DND-41 (cell line): ENCODE measurements around the gene RTN4RL1.

Experiments
- ATAC-seq: fragments of 200-7000 bp; cut with Tn5 transposase; 3 replicates; pipeline ENCODE4 v1.9.1; 2021; ENCODE audit warnings: low read depth; ENCODE audit not compliant: insufficient read depth
- DNase-seq: peaks from one replicate; pipeline ENCODE4 v3.0.0-alpha.2; 2020
- H2AFZ ChIP-seq: 2 replicates; pipeline ENCODE4 v1.6.0; 2012; ENCODE audit warnings: low read depth, low read length
- H3K27ac ChIP-seq: 2 replicates; pipeline ENCODE4 v1.5.1; 2012; ENCODE audit warnings: low read length, inconsistent platforms
- H3K27me3 ChIP-seq: fragments of 200-600 bp; sonication (generic); 2 replicates; pipeline ENCODE4 v1.6.0; 2012; ENCODE audit warnings: low read length, mild to moderate bottlenecking, inconsistent platforms; ENCODE audit not compliant: insufficient read depth, poor library complexity
- H3K36me3 ChIP-seq: 2 replicates; pipeline ENCODE4 v1.5.1; 2012; ENCODE audit warnings: low read length, inconsistent platforms; ENCODE audit not compliant: insufficient read depth
- H3K4me1 ChIP-seq: 2 replicates; pipeline ENCODE4 v1.5.1; 2012; ENCODE audit warnings: mild to moderate bottlenecking, low read length; ENCODE audit not compliant: insufficient read depth
- H3K4me2 ChIP-seq: 2 replicates; pipeline ENCODE4 v1.6.0; 2012; ENCODE audit warnings: mild to moderate bottlenecking, moderate library complexity, low read length, inconsistent platforms; ENCODE audit not compliant: insufficient read depth
- H3K4me3 ChIP-seq, 2 experiments: fragments of 200-600 bp in 1 of 2; shearing (Covaris generic) in 1 of 2; 2 replicates each; pipeline ENCODE4 v1.5.1; 2012 to 2016; ENCODE audit warnings: inconsistent platforms in 2 of 2, low read length in 2 of 2, mild to moderate bottlenecking in 2 of 2, low read depth in 1 of 2, moderate library complexity in 1 of 2
- H3K79me2 ChIP-seq: 2 replicates; pipeline ENCODE4 v1.6.0; 2012; ENCODE audit warnings: low read length, inconsistent platforms; ENCODE audit not compliant: insufficient read depth
- H3K9ac ChIP-seq: 2 replicates; pipeline ENCODE4 v1.6.0; 2012; ENCODE audit warnings: low read depth, mild to moderate bottlenecking, inconsistent platforms, low read length, moderate library complexity
- H3K9me3 ChIP-seq: 2 replicates; pipeline ENCODE4 v1.5.1; 2012; ENCODE audit warnings: low read length, moderate library complexity, mild to moderate bottlenecking, inconsistent platforms; ENCODE audit not compliant: insufficient read depth, severe bottlenecking
- H4K20me1 ChIP-seq: 2 replicates; pipeline ENCODE4 v1.6.0; 2012; ENCODE audit warnings: low read length; ENCODE audit not compliant: insufficient read depth
- EZH2 ChIP-seq: IDR thresholded peaks from 3 replicates; pipeline ENCODE4 v1.6.1; 2012; ENCODE audit warnings: borderline replicate concordance, low read depth, mild to moderate bottlenecking, moderate library complexity, low read length, inconsistent platforms; ENCODE audit not compliant: severe bottlenecking
- TF ChIP-seq, protein P1 (sequence below): IDR thresholded peaks from 2 replicates; pipeline ENCODE4 v1.5.1; 2012; ENCODE audit warnings: borderline replicate concordance, low read length, moderate library complexity, mild to moderate bottlenecking; ENCODE audit not compliant: poor library complexity, severe bottlenecking; ENCODE audit errors: extremely low read depth

Gene RTN4RL1

DNA sequence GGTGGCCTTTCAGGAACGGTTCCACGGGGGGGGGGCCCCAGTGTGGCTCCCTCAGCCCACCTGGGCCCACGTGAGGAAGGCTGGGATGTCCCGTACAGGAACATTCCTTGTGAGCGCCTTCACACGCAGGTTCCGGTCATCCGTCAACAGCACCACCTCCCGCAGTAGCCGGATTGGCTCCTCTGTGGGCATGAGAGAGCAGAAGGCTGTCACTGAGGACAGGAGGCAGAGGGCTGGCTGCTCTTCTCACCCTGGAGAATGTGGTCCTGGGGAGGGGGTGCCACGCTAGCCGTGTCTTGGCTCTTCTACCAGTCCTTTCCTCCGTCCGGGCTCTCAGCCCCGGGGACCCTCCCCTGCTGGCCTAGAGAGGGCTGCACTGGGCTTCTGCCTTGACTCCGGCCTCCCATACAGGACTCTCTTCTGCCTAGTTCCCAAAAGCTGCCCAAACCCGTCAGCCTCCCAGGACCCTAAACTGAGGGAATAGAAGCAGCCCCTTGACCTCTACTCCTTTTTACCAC is 36.4 kb upstream of the RTN4RL1 start:
- 0 out of 2 replicates have a peak, but pooled peaks cover 1% of the 10 kb centered on the region for H3K4me1 ChIP-seq
- no peak overlapping the region for H3K27ac ChIP-seq
- H3K4me2 ChIP-seq = no peak overlapping the region
- DNase-seq (no peak), ATAC-seq (no peak)
- no peaks in the 10 kb centered on the region for H3K27me3 ChIP-seq
- H3K79me2 ChIP-seq = no peaks in the 10 kb centered on the region
- TF ChIP-seq EZH2 = no peak
- TF ChIP-seq, protein P1, sequence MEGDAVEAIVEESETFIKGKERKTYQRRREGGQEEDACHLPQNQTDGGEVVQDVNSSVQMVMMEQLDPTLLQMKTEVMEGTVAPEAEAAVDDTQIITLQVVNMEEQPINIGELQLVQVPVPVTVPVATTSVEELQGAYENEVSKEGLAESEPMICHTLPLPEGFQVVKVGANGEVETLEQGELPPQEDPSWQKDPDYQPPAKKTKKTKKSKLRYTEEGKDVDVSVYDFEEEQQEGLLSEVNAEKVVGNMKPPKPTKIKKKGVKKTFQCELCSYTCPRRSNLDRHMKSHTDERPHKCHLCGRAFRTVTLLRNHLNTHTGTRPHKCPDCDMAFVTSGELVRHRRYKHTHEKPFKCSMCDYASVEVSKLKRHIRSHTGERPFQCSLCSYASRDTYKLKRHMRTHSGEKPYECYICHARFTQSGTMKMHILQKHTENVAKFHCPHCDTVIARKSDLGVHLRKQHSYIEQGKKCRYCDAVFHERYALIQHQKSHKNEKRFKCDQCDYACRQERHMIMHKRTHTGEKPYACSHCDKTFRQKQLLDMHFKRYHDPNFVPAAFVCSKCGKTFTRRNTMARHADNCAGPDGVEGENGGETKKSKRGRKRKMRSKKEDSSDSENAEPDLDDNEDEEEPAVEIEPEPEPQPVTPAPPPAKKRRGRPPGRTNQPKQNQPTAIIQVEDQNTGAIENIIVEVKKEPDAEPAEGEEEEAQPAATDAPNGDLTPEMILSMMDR = no peak
- peaks cover 52% of the 10 kb centered on the region for H3K36me3 ChIP-seq
- no peak overlapping the region for H2AFZ ChIP-seq
- H4K20me1 ChIP-seq = peaks cover 4% of the 10 kb centered on the region; the same call in 1 of the 2 replicates
- no peak overlapping the region for H3K4me3 ChIP-seq
- no peaks in the 10 kb centered on the region for H3K9me3 ChIP-seq
- no peak overlapping the region for H3K9ac ChIP-seq

DNA sequence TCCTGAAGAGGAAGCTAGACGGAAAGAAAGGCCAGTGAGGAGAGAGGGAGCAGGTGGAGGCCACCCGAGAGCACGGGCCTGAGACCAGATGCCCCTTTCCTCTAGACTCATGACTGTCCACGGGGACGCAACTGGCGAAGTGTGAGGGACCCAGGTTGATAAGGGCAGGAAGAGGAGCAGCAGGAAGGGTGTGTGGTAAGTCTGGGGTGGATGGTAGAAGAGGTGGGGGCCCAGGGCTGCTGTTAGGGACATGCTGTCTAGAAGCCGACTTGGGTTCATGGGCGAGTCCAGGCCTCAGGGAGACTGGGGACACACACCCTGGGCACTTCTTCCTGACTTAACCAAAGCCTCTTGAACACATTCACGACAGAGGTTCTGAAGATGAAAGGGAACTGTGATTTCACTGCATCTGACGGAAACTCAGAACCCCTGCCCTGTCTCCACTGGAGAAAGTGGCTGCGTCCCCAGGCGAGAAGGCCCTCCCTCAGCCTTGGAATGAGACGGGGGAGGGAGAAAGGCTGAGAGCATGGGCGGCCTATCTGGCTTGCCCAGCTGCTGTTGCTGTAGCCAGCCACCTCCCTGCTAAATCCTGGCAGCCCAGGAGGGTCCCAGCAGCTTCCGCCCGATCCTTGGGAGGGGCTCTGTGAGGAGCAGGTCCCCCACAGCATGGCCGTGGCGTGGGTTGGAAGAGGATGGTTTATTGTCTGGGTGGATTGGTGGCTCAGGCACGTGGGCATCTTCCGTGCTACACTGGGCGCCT is 35.7 kb upstream of the RTN4RL1 start:
- Histone ChIP-seq H3K9me3 (no peaks in the 10 kb centered on the region), H3K27me3 (no peaks in the 10 kb centered on the region), H2AFZ (no peak overlapping the region), H3K4me2 (no peak overlapping the region), H3K4me3 (no peak overlapping the region), H3K36me3 (peaks cover 46% of the 10 kb centered on the region), H3K9ac (no peak overlapping the region), H3K27ac (no peak overlapping the region; the same call in 1 of the 2 replicates), H3K4me1 (peaks cover 6% of the 10 kb centered on the region), H3K79me2 (no peaks in the 10 kb centered on the region), H4K20me1 (peaks cover 6% of the 10 kb centered on the region; the same call in 1 of the 2 replicates)
- TF ChIP-seq, protein P1 = no peak
- no peak for TF ChIP-seq EZH2
- DNase-seq (no peak), ATAC-seq (no peak)

DNA sequence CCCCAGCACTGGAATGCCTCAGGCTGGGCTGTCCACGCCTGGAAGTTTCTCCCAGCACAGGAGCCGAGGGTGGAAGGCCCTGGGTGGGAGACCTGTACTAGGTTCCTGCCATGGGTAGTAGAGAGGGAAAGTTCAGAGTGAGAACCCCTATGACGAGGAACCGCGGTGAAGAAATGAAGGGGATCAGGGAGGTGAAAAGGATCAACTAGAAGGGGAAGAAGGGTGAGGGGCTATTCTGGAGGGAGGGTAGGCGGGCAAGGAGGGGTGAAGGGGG is 35.2 kb upstream of the RTN4RL1 start:
- DNase-seq (no peak), ATAC-seq (no peak)
- Histone ChIP-seq H2AFZ (no peak overlapping the region), H3K4me1 (peaks cover 9% of the 10 kb centered on the region), H3K9me3 (no peaks in the 10 kb centered on the region), H3K4me3 (no peak overlapping the region), H3K27ac (no peak overlapping the region), H3K36me3 (peaks cover 41% of the 10 kb centered on the region), H3K4me2 (no peak overlapping the region), H3K9ac (no peak overlapping the region), H3K27me3 (peaks cover 3% of the 10 kb centered on the region), H4K20me1 (peaks cover 6% of the 10 kb centered on the region; the same call in 1 of the 2 replicates), H3K79me2 (no peaks in the 10 kb centered on the region)
- no peak for TF ChIP-seq EZH2
- TF ChIP-seq, protein P1 = no peak
